ENCODE measurements around the gene BSDC1.
A peak's percentile ranks its signal among the peaks of the same experiment; 100 is the strongest.
"Not testable (repeated sequence)": the region's sequence is repeated elsewhere in the genome, so short reads cannot be mapped to it uniquely, and the experiment has no call there.

BSDC1 gene, protein sequence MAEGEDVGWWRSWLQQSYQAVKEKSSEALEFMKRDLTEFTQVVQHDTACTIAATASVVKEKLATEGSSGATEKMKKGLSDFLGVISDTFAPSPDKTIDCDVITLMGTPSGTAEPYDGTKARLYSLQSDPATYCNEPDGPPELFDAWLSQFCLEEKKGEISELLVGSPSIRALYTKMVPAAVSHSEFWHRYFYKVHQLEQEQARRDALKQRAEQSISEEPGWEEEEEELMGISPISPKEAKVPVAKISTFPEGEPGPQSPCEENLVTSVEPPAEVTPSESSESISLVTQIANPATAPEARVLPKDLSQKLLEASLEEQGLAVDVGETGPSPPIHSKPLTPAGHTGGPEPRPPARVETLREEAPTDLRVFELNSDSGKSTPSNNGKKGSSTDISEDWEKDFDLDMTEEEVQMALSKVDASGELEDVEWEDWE

DNA sequence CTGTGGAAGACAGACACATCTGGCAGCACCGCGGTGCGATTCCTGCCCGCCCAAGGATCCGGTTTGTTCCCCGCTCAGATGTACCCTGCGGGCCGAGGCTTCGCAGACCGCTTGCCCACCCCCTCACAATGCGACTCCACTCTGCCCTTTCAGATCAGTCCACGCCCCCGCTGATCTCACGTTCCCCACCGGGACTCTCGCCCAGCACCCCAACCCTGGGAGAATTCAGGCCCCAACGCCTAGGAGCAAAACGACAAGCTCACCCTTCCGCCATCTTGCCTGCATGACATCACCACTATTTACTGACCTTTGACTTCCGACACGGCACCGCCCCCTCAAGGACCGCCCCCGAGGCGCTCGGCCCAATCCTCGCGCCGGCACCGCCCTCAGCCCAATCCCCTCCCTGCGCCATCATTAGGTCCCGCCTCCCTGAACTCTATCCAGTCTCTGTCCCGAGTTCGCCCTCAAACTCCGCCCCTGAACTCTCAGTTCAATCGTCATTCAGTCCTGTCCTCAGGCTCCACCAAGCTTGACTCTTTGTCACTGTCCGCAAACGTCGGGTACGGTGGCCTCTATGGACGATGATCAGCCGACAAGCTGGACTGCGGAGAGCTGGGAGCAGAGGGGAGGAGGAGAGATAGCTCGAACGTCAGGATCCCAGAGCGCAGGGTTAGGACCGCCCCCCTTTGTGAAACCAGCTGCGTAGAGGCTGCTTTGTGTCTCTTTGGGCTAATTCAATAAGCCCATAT, at the start of gene BSDC1:
Gene BSDC1, minus strand, starts transcription at position 301 of the 749 bp plus-strand sequence. Its CDS starts 27 bp downstream, at position 274.
- peak; percentile 97 for DNase-seq

- not testable (repeated sequence) for DNase-seq
Observed at GRCh38 chr1:32441467-32441866, 47.2 kb upstream of the BSDC1 start.

- DNase-seq: not testable (repeated sequence)
Observed at GRCh38 chr1:32438777-32439176, 44.5 kb upstream of the BSDC1 start.

DNA sequence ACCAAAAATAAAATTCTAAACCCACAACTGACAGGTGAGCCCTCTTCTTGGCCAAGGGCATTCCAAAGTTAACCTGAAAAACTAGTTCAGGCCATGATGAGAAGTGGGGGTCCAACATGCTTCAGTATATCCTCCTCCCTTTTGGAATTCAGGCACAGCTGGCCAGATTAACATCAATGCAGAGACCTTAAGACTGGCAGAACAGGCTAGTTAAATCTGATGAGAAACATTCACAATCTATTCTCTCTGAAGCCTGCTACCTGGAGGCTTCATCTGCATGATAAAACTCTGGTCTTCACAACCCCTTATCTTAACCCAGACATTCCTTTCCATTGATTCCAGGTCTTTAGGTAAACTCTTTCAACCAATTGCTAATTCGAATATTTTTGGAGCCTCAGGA, 43.9 kb upstream of the BSDC1 start:
- no peak for DNase-seq

DNA sequence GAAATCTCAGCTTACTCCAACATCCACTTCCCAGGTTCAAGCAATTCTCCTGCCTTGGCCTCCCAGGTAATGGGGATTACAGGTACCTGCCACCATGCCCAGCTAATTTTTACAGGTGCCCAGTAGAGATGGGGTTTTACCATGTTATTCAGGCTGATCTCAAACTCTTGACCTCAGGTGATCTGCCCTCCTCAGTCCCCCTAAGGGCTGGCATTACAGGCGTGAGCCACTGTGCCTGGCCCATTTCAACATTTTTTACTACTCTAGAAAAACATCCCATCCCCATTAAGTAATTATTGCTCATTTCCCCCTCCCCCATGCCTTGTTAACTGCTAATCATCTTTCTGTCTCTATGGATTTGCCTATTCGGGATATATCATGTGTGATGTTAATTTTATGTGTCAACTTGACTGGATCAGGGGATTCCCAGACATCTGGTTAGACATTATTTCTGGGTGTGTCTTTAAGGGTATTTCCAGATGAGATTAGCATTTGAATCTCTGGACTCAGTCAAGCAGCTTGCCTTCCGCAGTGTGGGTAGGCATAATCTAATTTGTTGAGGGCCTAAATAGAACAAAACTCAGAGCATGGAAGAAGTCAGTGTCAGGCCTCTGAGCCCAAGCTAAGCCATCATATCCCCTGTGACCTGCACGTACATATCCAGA, 37.6 kb upstream of the BSDC1 start:
- DNase-seq: no peak

- no peak for DNase-seq
Observed at GRCh38 chr1:32427264-32427963, 33.2 kb upstream of the BSDC1 start.

DNA sequence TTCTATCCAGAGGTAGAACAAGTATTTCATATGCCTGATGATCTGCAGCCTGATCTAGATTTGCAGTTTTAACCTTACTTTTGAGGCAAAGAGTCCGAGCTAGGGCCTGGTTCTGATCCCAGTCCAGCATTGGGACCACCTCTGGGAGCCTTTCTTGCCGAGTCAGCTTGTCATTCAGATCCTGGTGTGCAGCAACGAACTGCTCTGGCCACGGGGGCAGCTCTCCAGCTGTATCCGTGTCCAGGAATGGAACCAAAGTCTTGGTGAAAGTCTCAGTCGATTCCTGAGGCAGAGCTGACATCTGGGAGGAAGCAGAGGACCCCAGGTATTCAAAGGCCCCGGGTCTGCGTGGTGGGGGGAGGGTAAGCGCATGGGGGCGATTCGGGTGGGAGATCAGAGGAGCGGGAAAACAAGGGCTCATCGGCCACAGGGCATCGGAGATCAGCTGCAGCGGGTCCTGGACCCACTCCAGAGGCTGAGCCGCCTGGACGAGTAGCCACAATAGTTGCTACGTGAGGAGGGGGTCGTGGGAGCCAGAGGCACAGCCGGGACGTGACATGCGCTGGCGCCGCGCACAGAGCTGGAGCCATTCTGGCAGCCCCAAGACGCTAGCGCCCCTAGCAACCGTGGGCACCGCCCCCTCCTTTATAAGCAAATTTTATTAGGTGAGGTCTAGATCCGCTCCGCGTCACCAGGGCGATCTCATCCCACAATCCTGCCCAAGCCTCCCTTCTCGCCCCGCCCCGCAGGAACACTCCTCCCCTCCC, 32.4 kb upstream of the BSDC1 start:
- peak; percentile 9 for DNase-seq

GRCh38 chr1:32421775-32422174, 27.5 kb upstream of the BSDC1 start:
- DNase-seq: no peak

DNA sequence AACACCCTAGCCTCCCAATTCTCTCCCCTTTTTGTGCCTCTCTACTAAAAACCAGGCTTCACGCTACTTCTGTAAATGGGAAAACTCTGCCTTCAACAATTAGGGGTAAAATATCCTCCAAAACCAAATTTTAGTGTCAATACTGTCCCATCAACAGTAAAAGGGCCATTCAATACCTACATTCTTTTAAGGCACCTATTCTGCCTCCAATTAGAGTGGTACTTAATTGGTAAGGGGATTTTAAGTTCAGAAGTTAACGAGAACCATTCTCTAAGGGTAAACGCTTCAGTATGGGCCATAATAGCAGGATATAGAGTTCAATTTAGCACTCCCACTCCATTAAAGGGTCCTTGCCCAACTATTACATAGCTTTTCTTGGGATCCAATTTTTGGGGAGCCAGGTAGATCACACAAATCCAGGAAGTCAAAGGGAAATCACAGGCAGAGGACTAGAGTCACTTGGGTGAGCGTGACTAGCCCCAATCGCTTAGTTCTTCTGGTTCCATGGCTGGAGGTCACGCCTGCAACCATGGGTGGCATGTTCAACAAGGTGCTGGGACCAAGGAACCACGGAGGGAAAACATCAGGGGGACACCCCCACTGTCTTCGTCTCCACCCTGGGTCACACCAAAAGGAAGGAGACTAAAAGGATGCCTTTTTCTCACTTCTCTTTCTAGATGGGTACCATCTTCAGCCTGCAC, 20.1 kb upstream of the BSDC1 start:
- no peak for DNase-seq

DNA sequence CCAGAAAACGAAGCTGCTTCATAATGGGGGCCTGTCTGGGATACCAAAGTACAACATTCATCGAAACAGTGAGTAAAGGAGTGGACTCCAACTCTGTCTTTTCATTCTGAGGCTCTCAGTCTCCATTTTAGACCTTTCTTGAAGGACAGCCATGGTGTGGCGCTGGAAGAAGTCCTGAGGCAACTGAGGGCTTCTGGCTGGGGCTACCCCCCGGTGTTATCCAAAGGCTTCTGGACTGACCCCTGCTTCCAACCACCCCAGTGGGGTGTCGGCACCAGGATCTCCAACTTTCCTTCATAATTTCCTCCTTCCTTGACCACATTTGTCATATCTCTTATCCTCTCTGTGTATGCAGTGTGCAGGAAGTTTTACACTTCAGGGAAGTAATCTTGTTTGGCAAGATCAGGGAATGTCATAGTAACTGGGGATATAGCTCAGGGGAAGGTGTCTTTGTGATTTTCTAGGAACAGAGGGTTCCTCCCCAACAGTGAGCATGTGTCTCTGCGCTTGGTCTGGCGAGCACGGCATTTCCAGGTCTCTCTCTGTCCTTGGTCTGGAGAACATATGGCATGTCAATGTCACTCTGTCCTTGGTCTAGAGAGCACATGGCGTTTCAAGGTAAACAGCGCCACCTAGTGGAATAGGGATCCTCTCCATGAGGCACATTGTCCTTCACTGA, 19.4 kb upstream of the BSDC1 start:
- peak; percentile 53 for DNase-seq

DNA sequence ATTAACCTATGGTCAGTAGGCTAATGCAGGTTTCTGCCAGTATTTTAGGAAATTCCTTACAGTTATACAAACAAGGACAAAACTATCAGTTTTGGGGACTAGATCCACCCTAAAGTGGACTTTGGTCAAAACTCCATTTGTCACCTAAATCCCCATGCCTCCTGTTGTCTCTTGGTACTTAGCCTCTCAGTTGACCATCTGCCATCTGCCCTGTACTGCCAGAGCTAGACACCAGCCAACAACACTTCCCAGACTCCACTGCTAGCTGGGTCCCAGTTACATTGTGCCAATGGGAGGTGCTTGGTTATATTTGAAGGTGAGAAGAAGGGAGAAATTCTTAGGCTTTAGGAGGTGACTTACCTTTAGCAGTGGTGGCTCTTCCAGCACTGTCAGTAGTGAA, 17.0 kb upstream of the BSDC1 start:
- no peak for DNase-seq

GRCh38 chr1:32406629-32407111, 12.4 kb upstream of the BSDC1 start:
- no peak for DNase-seq

DNA sequence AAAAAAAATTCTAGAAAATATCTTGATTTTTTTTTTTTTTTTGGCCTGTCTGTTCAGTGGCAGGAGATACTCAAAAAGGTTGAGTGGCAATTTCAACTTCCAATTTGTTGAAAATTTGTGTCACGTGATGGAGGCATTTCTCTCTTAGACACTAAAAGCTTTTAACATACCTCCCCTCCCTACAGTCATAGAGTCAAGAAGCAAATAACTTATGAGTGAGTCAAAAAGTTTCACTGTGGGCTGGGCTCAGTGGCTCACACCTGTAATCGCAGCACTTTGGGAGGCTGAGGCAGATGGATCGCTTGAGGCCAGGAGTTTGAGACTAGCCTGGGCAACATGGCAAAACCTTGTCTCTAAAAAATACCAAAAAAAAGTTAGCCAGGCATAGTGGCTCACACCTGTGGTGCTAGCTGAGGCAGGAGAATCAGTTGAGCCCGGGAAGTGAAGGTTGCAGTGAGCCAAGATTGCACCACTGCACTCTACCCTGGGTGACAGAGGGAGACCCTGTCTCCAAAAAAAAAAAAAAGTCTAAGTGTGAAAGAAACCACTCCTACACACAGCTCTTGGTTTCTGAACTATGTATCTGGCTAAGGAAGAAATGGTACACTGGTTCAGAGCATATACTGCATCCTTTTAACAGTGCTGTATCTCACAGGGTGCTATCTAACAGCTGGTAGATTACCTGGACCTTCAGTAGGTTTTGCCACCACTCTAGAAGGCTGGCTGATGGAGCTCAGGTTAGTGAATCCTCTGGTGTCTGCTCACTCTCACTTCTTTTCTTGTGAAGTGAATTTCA, 11.6 kb upstream of the BSDC1 start:
- DNase-seq: no peak

- DNase-seq: no peak
Observed at GRCh38 chr1:32404946-32405345, 10.7 kb upstream of the BSDC1 start.

DNA sequence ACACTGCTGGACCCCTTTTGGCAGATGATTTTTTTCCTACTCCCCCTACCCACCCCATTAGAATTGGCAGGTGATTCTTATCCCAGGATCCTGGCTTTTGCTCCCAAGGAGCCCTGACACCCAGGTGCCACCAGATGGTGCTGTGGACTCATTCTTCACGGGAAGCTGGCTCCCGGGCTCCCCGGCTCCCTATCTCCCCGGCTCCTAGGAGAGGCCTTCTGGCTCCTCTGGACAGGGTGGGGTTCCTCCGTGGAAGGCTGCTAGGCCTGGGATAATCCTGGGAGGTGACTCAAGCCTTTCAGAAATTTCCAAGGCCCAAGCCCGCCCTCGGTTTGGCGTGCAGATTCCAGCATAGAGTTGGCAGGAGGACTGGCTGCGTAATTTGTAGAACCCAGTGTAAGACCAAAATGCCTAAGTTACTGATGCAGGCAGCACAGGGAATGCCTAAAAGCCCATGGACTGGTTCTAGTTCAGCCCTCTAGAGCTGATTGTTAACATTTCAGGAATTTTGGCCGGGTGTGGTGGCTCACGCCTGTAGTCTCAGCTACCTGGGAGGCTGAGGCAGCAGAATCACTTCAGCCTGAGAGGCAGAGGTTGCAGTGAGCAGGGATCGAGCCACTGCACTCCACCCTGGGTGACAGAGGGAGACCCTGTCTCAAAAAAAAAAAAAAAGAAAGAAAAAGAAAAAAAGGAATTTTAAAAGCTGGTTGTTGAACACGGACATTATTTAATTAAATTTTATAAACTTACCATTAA, 6.8 kb upstream of the BSDC1 start:
- DNase-seq: peak; percentile 78

DNA sequence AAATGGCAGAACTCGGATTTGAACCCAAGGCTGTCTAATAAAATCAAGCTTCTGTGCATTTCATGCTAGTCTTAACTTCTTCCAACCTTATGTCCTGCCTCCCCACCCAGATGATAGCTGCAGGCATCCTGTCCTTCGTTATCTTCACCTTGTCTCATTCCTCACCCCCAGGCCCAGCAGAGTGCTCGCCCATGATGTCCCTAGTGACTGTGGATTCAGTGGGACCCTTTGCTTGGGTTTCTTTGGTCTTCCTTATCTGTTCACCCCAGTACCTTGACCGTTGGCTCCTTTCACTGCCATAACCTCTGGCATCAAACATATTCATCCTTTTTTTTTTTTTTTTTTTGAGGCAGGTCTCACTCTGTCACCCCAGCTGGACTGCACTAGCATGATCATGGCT, 5.6 kb upstream of the BSDC1 start:
- no peak for DNase-seq

GRCh38 chr1:32398401-32398800, 4.2 kb upstream of the BSDC1 start:
- DNase-seq: no peak

DNA sequence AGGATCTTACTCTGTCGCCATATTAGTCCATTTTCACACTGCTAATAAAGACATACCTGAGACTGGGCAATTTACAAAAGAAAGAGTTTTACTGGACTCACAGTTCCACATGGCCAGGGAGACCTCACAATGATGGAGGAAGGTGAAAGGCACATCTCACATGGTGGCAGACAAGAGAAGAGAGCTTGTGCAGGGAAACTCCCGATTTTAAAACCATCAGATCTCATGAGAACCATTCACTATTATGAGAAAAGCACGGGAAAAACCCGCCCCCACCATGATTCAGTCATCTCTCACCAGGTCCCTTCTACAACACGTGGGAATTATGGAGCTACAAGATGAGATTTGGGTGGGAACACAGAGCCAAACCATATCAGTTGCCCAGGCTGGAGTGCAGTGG, 2.3 kb upstream of the BSDC1 start:
- DNase-seq: not testable (repeated sequence)

DNA sequence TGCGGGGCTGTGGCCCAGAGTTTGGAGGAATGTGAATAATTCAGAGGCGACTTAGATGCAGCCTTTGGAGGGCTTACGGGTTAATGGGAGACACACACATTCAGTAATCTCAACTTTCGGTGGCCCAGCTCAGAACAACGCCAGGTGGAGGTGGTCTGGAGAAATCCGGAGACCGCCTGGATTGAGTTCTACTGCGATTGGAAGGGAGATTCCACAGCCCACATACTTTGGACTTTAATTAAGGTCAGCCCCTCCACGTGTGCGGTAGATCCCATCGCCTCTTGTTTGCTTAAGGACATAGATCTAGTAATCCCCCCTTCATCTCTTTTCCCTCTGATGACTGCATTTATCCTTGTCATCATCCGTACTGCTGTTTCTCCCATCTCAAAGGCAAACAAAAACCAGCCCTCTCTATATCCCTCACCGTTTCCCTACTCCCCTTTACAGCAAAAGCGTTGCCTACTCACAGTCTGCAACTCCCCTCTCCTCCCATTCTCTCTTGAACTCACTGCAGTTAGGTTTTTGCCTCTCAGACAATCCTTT, 720 bp upstream of the BSDC1 start:
- DNase-seq: no peak
